Activated CD8-positive, alpha-beta memory T cell treated with anti-CD3 and anti-CD28 coated beads for 24 hours (primary cell): ENCODE results near the gene RNF223.
A peak's percentile ranks its signal among the peaks of the same experiment; 100 is the strongest.
"Not testable (repeated sequence)": the region's sequence is repeated elsewhere in the genome, so short reads cannot be mapped to it uniquely, and the experiment has no call there.

Experiments
- DNase-seq: peaks from one replicate; pipeline ENCODE4 v3.0.0-alpha.2; 2020

The RNF223 gene

GRCh38 chr1:1085911-1086841, 12.1 kb upstream of the RNF223 start:
- peak; percentile 55 for DNase-seq

GRCh38 chr1:1085171-1085841, 11.2 kb upstream of the RNF223 start:
- peak; percentile 54 for DNase-seq

GRCh38 chr1:1084372-1085170, 10.5 kb upstream of the RNF223 start:
- peak; percentile 56 for DNase-seq

- DNase-seq = peak; percentile 56
Observed at GRCh38 chr1:1083416-1084371, 9.6 kb upstream of the RNF223 start.

GRCh38 chr1:1082776-1083415, 8.8 kb upstream of the RNF223 start:
- peak; percentile 58 for DNase-seq

- peak; percentile 58 for DNase-seq
Observed at GRCh38 chr1:1082239-1082775, 8.2 kb upstream of the RNF223 start.

GRCh38 chr1:1081311-1082238, 7.5 kb upstream of the RNF223 start:
- DNase-seq = peak; percentile 59

- DNase-seq = no peak
Observed at GRCh38 chr1:1080951-1081310, 6.8 kb upstream of the RNF223 start.

- peak; percentile 76 for DNase-seq
Observed at GRCh38 chr1:1080122-1080757, 6.1 kb upstream of the RNF223 start.

- peak; percentile 80 for DNase-seq
Observed at GRCh38 chr1:1079408-1080121, 5.5 kb upstream of the RNF223 start.

GRCh38 chr1:1077396-1077795, 3.3 kb upstream of the RNF223 start:
- DNase-seq = not testable (repeated sequence)

GRCh38 chr1:1075148-1075935, 1.2 kb upstream of the RNF223 start:
- DNase-seq = peak; percentile 58

GRCh38 chr1:1074631-1075147, 583 bp upstream of the RNF223 start:
- peak; percentile 56 for DNase-seq

- DNase-seq = no peak
Observed at GRCh38 chr1:1072849-1073742, 1.0 kb downstream of the RNF223 start.

GRCh38 chr1:1072299-1072848, 1.7 kb downstream of the RNF223 start:
- no peak for DNase-seq
